Measurements from ENCODE around the gene MAT2B.

The MAT2B gene

DNA sequence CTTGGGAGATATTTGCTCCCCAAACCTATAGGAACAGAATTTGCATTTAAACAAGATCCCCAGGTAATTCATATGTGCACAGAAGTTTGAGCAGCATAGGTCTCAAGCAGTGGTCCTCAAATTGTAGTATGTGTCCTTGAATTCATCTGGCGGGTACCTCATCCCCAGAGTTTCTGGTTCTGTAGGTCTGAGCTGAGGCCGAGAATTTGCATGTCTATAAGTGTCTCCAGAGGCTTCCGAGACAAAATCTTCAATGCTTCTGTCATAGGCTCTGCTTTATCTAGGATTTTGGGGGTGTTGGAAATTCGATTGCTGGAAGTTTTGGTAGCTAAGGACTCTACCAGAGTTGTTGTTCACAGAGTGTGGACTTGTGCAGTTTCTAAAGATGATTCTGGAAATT is 38.6 kb downstream of the MAT2B start:
- H3K9me3 ChIP-seq (ENCODE audit: low read length) = no peaks in the 10 kb centered on the region
- no peaks in the 10 kb centered on the region for H3K79me2 ChIP-seq (ENCODE audit: insufficient read depth, low read length)
- H3K9me2 ChIP-seq (ENCODE audit: low read depth, low read length) = no peaks in the 10 kb centered on the region
- H3F3A ChIP-seq (ENCODE audit: insufficient read depth, low read length) = no peaks in the 10 kb centered on the region
- no peaks in the 10 kb centered on the region for H3K4me1 ChIP-seq (ENCODE audit: insufficient read depth, low read length, severe bottlenecking)
- H2AFZ ChIP-seq (ENCODE audit: low read length) = no peak overlapping the region
- H3K4me3 ChIP-seq (ENCODE audit: low read depth, low read length, poor library complexity, severe bottlenecking) = no peak overlapping the region
- no peak overlapping the region for H3K4me2 ChIP-seq (ENCODE audit: low read length)
- H4K20me1 ChIP-seq (ENCODE audit: insufficient read depth, low read length) = no peaks in the 10 kb centered on the region
- no peak overlapping the region for H3K27ac ChIP-seq (ENCODE audit: low read depth, low read length, poor library complexity, severe bottlenecking)
- H3K9ac ChIP-seq (ENCODE audit: low read length) = no peak overlapping the region
- H3K27me3 ChIP-seq (ENCODE audit: insufficient read depth, low read length) = no peaks in the 10 kb centered on the region
- TF ChIP-seq, protein P1, sequence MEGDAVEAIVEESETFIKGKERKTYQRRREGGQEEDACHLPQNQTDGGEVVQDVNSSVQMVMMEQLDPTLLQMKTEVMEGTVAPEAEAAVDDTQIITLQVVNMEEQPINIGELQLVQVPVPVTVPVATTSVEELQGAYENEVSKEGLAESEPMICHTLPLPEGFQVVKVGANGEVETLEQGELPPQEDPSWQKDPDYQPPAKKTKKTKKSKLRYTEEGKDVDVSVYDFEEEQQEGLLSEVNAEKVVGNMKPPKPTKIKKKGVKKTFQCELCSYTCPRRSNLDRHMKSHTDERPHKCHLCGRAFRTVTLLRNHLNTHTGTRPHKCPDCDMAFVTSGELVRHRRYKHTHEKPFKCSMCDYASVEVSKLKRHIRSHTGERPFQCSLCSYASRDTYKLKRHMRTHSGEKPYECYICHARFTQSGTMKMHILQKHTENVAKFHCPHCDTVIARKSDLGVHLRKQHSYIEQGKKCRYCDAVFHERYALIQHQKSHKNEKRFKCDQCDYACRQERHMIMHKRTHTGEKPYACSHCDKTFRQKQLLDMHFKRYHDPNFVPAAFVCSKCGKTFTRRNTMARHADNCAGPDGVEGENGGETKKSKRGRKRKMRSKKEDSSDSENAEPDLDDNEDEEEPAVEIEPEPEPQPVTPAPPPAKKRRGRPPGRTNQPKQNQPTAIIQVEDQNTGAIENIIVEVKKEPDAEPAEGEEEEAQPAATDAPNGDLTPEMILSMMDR (IDR thresholded peaks at IDR 0.05; ENCODE audit: low read length) = no peak
- no peak for TF ChIP-seq EZH2 (IDR thresholded peaks at IDR 0.05; ENCODE audit: borderline replicate concordance, low read length)
- H3K36me3 ChIP-seq (ENCODE audit: insufficient read depth, low read length) = no peaks in the 10 kb centered on the region

DNA sequence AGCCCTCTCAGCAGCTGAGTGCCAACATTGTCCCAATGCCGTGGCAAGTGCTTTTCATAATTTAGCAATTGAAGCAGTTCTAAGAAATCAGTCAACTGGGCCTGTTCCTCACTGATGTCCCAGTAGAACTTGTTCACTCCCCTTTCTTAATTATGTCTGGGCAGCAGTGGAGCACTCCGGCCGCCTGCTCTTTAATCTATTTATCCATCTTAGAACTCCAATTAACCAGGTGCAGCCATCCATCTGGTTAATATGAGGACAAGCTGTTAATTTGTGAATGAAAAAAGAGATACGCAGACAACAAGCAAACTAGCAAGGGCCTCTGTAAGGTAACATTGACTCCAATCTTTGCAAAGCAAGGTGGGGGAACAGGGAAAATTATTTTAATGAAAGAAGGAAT is 39.4 kb downstream of the MAT2B start:
- H4K20me1 ChIP-seq (ENCODE audit: insufficient read depth, low read length) = no peaks in the 10 kb centered on the region

DNA sequence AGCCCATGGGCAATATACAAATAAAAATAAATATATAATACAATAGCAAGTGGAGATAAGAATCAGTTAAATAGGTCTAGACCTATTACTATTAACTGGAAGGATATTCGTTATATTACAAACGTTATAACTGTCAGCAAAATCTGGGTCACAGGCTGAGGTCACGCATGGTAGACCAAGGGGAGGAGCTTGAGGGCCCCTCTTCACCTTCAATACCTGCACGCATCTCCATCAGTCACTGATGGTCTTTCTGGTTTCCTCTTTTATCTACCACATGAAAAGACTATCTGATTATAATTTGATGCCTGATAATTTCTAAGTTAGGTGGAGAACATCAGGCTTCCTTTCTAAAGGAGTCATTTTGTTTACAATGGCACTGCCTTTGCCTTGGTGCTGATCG is 43.2 kb downstream of the MAT2B start:
- H2AFZ ChIP-seq (ENCODE audit: low read length) = no peak overlapping the region
- no peak overlapping the region for H3K4me2 ChIP-seq (ENCODE audit: low read length)
- H3K9me2 ChIP-seq (ENCODE audit: low read depth, low read length) = no peaks in the 10 kb centered on the region
- no peaks in the 10 kb centered on the region for H4K20me1 ChIP-seq (ENCODE audit: insufficient read depth, low read length)
- no peak overlapping the region for H3K9ac ChIP-seq (ENCODE audit: low read length)
- no peak overlapping the region for H3K27ac ChIP-seq (ENCODE audit: low read depth, low read length, poor library complexity, severe bottlenecking)
- no peak overlapping the region for H3K4me3 ChIP-seq (ENCODE audit: low read depth, low read length, poor library complexity, severe bottlenecking)
- no peaks in the 10 kb centered on the region for H3K79me2 ChIP-seq (ENCODE audit: insufficient read depth, low read length)
- no peaks in the 10 kb centered on the region for H3K36me3 ChIP-seq (ENCODE audit: insufficient read depth, low read length)
- no peaks in the 10 kb centered on the region for H3F3A ChIP-seq (ENCODE audit: insufficient read depth, low read length)
- H3K27me3 ChIP-seq (ENCODE audit: insufficient read depth, low read length) = no peaks in the 10 kb centered on the region
- H3K9me3 ChIP-seq (ENCODE audit: low read length) = no peaks in the 10 kb centered on the region
- H3K4me1 ChIP-seq (ENCODE audit: insufficient read depth, low read length, severe bottlenecking) = no peaks in the 10 kb centered on the region
- TF ChIP-seq EZH2 (IDR thresholded peaks at IDR 0.05; ENCODE audit: borderline replicate concordance, low read length) = no peak
- TF ChIP-seq, protein P1 (IDR thresholded peaks at IDR 0.05; ENCODE audit: low read length) = no peak

More for the DNA sequence above, 39.4 kb downstream of the MAT2B start:
- Histone ChIP-seq H3F3A (ENCODE audit: insufficient read depth, low read length) (no peaks in the 10 kb centered on the region), H3K4me2 (ENCODE audit: low read length) (no peak overlapping the region), H3K4me3 (ENCODE audit: low read depth, low read length, poor library complexity, severe bottlenecking) (no peak overlapping the region), H3K4me1 (ENCODE audit: insufficient read depth, low read length, severe bottlenecking) (no peaks in the 10 kb centered on the region), H3K9ac (ENCODE audit: low read length) (no peak overlapping the region), H2AFZ (ENCODE audit: low read length) (no peak overlapping the region), H3K27ac (ENCODE audit: low read depth, low read length, poor library complexity, severe bottlenecking) (no peak overlapping the region), H3K79me2 (ENCODE audit: insufficient read depth, low read length) (no peaks in the 10 kb centered on the region), H3K27me3 (ENCODE audit: insufficient read depth, low read length) (no peaks in the 10 kb centered on the region), H3K9me3 (ENCODE audit: low read length) (no peaks in the 10 kb centered on the region), H3K9me2 (ENCODE audit: low read depth, low read length) (no peaks in the 10 kb centered on the region), H3K36me3 (ENCODE audit: insufficient read depth, low read length) (no peaks in the 10 kb centered on the region)
- no peak for TF ChIP-seq EZH2 (IDR thresholded peaks at IDR 0.05; ENCODE audit: borderline replicate concordance, low read length)

DNA sequence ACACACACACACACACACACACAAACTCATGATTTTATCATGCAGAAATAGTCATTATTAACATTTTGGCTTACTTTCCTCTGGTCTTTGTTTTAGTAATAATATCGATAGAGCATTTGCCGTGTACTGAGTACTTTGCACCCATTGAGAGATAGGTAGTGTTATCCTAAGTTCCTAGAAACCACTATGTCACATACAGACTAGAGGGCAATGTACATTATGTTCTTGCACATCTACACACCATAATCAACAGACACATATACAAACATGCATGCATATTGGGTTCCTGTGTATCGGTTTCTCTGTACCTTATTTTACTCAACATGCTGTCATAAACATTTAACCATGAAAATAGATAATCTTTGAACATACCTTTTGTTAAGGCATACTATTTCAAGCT is 45.7 kb downstream of the MAT2B start:
- Histone ChIP-seq H3K9me2 (ENCODE audit: low read depth, low read length) (no peaks in the 10 kb centered on the region), H3K9ac (ENCODE audit: low read length) (no peak overlapping the region), H3K4me2 (ENCODE audit: low read length) (no peak overlapping the region), H3K36me3 (ENCODE audit: insufficient read depth, low read length) (no peaks in the 10 kb centered on the region), H3K27me3 (ENCODE audit: insufficient read depth, low read length) (no peaks in the 10 kb centered on the region), H3K9me3 (ENCODE audit: low read length) (no peaks in the 10 kb centered on the region), H4K20me1 (ENCODE audit: insufficient read depth, low read length) (no peaks in the 10 kb centered on the region), H3K27ac (ENCODE audit: low read depth, low read length, poor library complexity, severe bottlenecking) (no peak overlapping the region), H3K4me3 (ENCODE audit: low read depth, low read length, poor library complexity, severe bottlenecking) (no peak overlapping the region), H3K79me2 (ENCODE audit: insufficient read depth, low read length) (no peaks in the 10 kb centered on the region), H3K4me1 (ENCODE audit: insufficient read depth, low read length, severe bottlenecking) (no peaks in the 10 kb centered on the region), H2AFZ (ENCODE audit: low read length) (no peak overlapping the region), H3F3A (ENCODE audit: insufficient read depth, low read length) (no peaks in the 10 kb centered on the region)
- TF ChIP-seq, protein P1 (IDR thresholded peaks at IDR 0.05; ENCODE audit: low read length) = no peak
- TF ChIP-seq EZH2 (IDR thresholded peaks at IDR 0.05; ENCODE audit: borderline replicate concordance, low read length) = no peak
